Neutrophil (primary cell): ENCODE measurements around the gene TNP2.
"Not testable (repeated sequence)": the region's sequence is repeated elsewhere in the genome, so short reads cannot be mapped to it uniquely, and the experiment has no call there.

ENCODE experiments used
- H3K27ac ChIP-seq: fragments of 200-600 bp; sonication (generic); 2 replicates; pipeline ENCODE4 v1.5.1; 2016; ENCODE audit warnings: mild to moderate bottlenecking, moderate library complexity
- H3K27me3 ChIP-seq: fragments of 200-600 bp; sonication (generic); 2 replicates; pipeline ENCODE4 v1.6.0; 2016; ENCODE audit warnings: mild to moderate bottlenecking
- H3K36me3 ChIP-seq: fragments of 200-600 bp; sonication (generic); 2 replicates; pipeline ENCODE4 v1.5.1; 2017
- H3K4me1 ChIP-seq, 2 experiments: fragments of 200-600 bp in 1 of 2; sonication (generic) in 1 of 2; 1 replicate in 1 of 2; 2 replicates in 1 of 2; pipeline versions ENCODE4 v1.5.1 to v1.6.1; 2013 to 2016; ENCODE audit warnings: low read depth in 1 of 2, low read length in 1 of 2, mild to moderate bottlenecking in 1 of 2, moderate library complexity in 1 of 2; ENCODE audit not compliant: control insufficient read depth in 1 of 2, insufficient read depth in 1 of 2
- H3K4me3 ChIP-seq, 2 experiments: fragments of 200-600 bp in 1 of 2; sonication (generic) in 1 of 2; 1 replicate in 1 of 2; 2 replicates in 1 of 2; pipeline ENCODE4 v1.5.1; 2013 to 2016; ENCODE audit warnings: low read depth in 1 of 2, low read length in 1 of 2, mild to moderate bottlenecking in 1 of 2, moderate library complexity in 1 of 2
- H3K9me3 ChIP-seq: fragments of 200-600 bp; sonication (generic); 2 replicates; pipeline ENCODE4 v1.5.1; 2016
- CTCF ChIP-seq: fragments of 200-600 bp; sonication (generic); IDR thresholded peaks from 2 replicates; pipeline ENCODE4 v1.5.1; 2016; ENCODE audit warnings: antibody characterized with exemption

TNP2 gene

DNA sequence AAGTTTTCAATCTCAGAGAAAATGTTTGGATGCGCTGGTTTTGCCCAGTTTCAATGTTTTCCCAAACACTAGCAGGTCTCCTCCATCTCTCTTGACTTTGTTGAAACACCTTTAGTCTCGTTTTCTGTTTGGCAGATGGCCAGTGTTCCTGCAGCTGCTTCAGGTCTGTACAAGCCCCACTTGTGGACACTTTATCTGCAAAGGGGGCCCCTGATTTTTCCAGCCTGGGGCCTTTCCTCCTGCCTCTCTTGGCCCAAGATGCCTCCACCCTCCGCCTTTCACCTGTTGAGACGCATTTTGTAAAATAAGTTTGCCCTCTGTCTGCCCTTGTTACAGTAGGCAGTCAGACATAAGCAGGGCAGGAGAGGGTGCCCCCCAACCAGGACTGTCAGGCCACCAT lies 33.9 kb upstream of the TNP2 start:
- Histone ChIP-seq H3K27ac (no peak overlapping the region), H3K27me3 (no peaks in the 10 kb centered on the region), H3K9me3 (no peaks in the 10 kb centered on the region), H3K4me3 (no peak overlapping the region), H3K36me3 (no peaks in the 10 kb centered on the region), H3K4me1 (peaks cover 33% of the 10 kb centered on the region in 2 experiments)
- TF ChIP-seq CTCF: no peak

DNA sequence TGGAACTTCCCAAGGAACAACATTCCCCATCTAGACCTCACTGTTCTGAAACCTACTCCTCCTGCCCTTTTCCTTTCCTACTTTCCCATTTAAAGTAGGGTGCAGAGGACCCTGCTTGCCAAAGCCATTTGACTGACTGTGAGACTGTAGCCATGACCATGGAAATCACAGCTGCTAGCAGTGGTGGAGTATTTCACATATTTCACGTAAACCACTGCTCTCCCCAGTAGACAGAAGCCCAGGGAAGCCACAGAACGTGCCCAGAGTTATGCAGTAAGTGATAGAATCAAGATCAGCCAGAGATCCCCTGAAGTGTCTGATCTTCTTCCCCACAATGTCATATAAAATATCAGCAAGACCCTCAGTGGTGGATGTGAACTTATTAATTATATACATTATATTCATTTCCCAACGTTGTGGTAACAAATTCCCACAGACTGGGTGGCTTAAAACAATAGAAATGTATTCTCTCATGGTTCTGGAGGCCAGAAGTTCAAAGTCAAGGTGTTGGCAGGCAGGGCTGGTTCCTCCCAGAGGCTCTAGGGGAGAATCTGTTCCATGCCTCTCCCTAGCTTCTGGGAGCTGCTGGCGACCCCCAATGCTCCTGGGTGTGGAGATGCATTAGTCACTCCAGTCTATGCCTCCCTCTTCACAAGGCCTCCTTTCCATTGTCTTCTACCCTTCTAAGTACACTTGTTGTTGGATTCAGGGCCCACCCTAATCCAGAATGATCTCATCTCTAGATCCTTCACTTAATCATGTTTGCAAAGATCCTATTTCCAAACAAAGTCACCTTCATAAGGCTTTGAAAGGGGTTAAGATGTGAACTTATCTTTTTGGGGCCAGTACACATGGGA lies 32.7 kb upstream of the TNP2 start:
- no peak overlapping the region for H3K4me3 ChIP-seq
- no peak overlapping the region for H3K27ac ChIP-seq
- H3K36me3 ChIP-seq: no peaks in the 10 kb centered on the region
- no peaks in the 10 kb centered on the region for H3K9me3 ChIP-seq
- H3K4me1 ChIP-seq: peaks cover 32 to 33% of the 10 kb centered on the region in 2 experiments
- TF ChIP-seq CTCF: no peak
- no peaks in the 10 kb centered on the region for H3K27me3 ChIP-seq

- TF ChIP-seq CTCF: no peak
- H3K4me1 ChIP-seq: peaks cover 19 to 21% of the 10 kb centered on the region in 2 experiments
These were observed 31.4 kb upstream of the TNP2 start for GRCh38 chr16:11300560-11300892.

DNA sequence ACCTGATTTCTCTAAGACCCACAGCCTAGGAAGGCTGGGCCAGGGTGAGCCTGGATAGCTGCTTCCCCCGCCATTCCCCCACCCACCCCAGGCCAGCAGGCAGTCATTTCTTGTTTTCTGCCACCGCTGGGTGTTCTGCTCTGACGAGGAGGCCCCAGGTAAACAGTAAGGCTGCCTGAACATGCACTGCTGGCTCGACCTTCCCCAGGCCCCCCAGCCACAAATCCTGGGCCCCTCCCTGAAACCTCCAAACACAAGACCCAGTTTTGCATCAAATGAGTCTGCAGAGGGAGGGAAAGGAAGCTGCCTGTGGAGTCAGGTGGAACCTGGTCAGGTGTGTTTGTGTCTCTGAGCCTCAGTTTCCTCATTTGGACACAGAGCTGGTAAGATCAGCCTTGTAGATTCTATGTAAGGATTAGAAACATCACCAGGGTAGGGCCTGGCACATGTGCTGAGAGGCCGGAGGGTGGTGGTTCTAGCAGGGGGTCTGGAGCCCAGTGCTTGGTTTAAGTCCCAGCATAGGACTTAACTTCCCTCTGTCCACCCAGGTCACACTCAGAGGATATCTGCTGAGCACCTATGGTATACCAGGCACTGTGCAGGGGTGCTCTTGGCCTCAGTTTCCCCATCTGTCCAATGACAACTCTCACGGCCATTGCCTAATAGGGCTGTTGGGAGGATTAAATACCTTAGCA lies 30.9 kb upstream of the TNP2 start:
- Histone ChIP-seq H3K36me3 (no peaks in the 10 kb centered on the region), H3K27me3 (no peaks in the 10 kb centered on the region), H3K4me1 (peaks cover 14 to 16% of the 10 kb centered on the region in 2 experiments), H3K27ac (no peak overlapping the region), H3K9me3 (no peaks in the 10 kb centered on the region), H3K4me3 (no peak overlapping the region)
- TF ChIP-seq CTCF: no peak

More at GRCh38 chr16:11300560-11300892, 31.4 kb upstream of the TNP2 start:
- Histone ChIP-seq H3K9me3 (no peaks in the 10 kb centered on the region), H3K36me3 (no peaks in the 10 kb centered on the region), H3K27me3 (no peaks in the 10 kb centered on the region), H3K27ac (no peak overlapping the region), H3K4me3 (no peak overlapping the region)

- not testable (repeated sequence) for H3K9me3 ChIP-seq, H3K4me3 ChIP-seq, H3K36me3 ChIP-seq, H3K27ac ChIP-seq, H3K27me3 ChIP-seq
- peaks cover 11 to 13% of the 10 kb centered on the region in 2 experiments for H3K4me1 ChIP-seq
These were observed 29.9 kb upstream of the TNP2 start for GRCh38 chr16:11298950-11299547.
